ENCODE data around the gene CD6. TPM values are rescaled to one million over a fixed set of nuclear protein-coding genes. Genes with fewer than 3 reads are reported as not detected.

Gene CD6
- polyA plus RNA-seq, 1 donor: 1.3 TPM

DNA sequence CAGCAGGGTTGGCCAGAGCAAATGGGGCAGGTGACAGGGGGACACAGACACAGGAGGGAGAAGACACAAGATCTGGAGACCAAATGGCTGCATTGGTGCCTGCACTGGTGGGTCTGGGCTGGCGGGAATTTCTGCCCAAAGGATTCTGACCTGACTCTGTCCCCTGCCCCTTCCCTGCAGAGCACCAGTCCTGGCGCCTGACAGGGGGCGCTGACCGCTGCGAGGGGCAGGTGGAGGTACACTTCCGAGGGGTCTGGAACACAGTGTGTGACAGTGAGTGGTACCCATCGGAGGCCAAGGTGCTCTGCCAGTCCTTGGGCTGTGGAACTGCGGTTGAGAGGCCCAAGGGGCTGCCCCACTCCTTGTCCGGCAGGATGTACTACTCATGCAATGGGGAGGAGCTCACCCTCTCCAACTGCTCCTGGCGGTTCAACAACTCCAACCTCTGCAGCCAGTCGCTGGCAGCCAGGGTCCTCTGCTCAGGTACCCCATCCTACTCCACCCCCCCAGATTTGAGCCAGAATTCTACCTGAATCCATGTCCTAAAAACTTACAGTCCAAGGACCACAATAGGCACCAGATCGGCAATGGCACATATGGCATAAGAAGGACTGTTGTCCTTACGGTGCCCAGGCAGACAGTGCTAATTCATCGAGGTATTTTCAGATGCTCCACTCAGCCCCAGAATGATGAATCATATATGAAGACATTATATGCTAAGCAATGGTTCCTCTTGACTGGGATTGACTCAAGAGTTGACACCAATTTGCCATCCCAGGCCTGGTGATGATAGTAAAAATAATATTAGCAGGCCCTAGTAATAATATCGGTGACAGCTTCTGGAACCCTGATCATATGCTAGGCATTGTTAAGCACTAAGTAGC lies 38.2 kb downstream of the CD6 start:
- Histone ChIP-seq H3K36me3 (ENCODE audit: control insufficient read depth, insufficient read depth, low read length) (no peaks in the 10 kb centered on the region), H3K27me3 (ENCODE audit: control insufficient read depth, insufficient read depth, low read length) (peaks cover 32% of the 10 kb centered on the region), H3K9me3 (ENCODE audit: control insufficient read depth, low read depth, low read length) (peaks cover 5% of the 10 kb centered on the region), H3K4me3 (ENCODE audit: low read length) (no peak overlapping the region), H3K27ac (ENCODE audit: low read length) (no peak overlapping the region), H3K4me1 (ENCODE audit: control insufficient read depth, insufficient read depth, low read length) (peaks cover 12% of the 10 kb centered on the region)
- WGBS (ENCODE audit: insufficient coverage, low lambda C conversion rate): no CpG with 5 or more reads among the region's 15 CpGs
- DNase-seq: no peak

DNA sequence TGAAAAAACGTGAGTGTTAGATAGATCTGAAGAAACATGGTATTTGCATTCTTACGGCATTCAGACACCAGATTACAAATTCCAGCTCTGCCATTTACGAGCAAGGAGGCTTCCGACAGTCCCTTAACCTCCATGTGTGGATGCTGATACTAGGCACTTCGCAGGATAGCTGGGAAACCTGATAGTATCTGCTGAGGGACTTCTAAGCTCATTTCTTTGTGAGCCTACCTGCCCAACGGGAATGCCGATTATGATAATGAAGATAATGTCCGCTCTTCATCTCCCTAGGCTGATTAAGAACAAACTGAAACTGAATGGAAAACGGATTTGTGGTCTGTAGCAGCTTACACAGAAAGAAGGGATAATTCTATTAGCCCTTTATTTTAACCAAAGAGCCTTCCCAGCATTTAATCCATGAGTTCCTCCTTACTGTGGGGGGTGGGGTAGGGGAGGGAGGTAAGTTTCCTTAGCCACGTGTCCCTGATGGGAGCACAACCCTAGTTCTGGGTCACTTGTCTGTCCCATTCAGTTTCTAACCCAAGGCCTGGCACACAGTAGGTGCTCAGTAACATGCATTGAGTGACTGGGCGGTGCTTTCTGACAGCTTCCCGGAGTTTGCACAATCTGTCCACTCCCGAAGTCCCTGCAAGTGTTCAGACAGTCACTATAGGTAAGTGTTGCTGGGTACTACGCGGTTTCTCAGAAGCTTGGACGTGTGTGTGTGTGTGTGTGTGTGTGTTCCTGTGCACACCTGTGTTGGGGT lies 39.2 kb downstream of the CD6 start:
- Histone ChIP-seq H3K4me1 (ENCODE audit: control insufficient read depth, insufficient read depth, low read length) (peaks cover 12% of the 10 kb centered on the region), H3K27ac (ENCODE audit: low read length) (no peak overlapping the region), H3K36me3 (ENCODE audit: control insufficient read depth, insufficient read depth, low read length) (no peaks in the 10 kb centered on the region), H3K9me3 (ENCODE audit: control insufficient read depth, low read depth, low read length) (peaks cover 5% of the 10 kb centered on the region), H3K27me3 (ENCODE audit: control insufficient read depth, insufficient read depth, low read length) (peaks cover 32% of the 10 kb centered on the region), H3K4me3 (ENCODE audit: low read length) (no peak overlapping the region)
- DNase-seq: no peak
- 83% methylated on average over 1 of the region's 16 CpGs for WGBS (ENCODE audit: insufficient coverage, low lambda C conversion rate)

DNA sequence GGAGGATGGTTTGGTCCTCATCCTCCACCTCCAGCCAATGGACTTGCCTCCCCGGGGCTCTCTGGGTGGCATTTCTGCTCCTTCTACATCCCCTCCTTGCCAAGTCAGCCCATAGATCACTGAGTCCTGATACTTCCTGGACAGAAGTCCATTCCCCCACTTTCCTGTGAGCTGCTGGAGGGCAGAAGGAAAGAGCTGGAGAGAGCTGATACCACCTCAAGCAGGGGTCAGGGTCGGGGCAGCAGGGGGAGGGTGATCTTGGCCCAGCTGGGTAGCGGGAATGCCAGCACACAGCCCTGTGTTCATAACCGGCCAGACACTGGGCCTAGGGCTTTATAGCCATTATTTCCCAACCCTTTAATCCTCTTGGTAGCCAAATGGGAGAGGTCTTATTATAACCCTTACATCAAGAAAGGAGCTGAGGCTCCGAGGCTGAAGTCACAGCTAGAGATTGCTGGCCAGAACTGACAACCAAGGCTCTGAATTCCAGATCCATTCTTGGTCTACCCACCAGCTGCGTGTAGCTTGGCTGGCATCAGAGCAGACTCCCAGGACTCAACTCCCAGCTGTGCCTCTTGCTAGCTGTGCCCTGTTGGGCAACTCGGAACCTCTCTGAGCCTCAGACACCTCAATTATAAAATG lies 39.9 kb downstream of the CD6 start:
- WGBS (ENCODE audit: insufficient coverage, low lambda C conversion rate): no CpG with 5 or more reads among the region's 7 CpGs
- no peak overlapping the region for H3K27ac ChIP-seq (ENCODE audit: low read length)
- H3K27me3 ChIP-seq (ENCODE audit: control insufficient read depth, insufficient read depth, low read length): peaks cover 30% of the 10 kb centered on the region
- peaks cover 12% of the 10 kb centered on the region for H3K4me1 ChIP-seq (ENCODE audit: control insufficient read depth, insufficient read depth, low read length)
- no peak overlapping the region for H3K4me3 ChIP-seq (ENCODE audit: low read length)
- H3K9me3 ChIP-seq (ENCODE audit: control insufficient read depth, low read depth, low read length): peaks cover 5% of the 10 kb centered on the region
- no peaks in the 10 kb centered on the region for H3K36me3 ChIP-seq (ENCODE audit: control insufficient read depth, insufficient read depth, low read length)
- no peak for DNase-seq

- H3K36me3 ChIP-seq (ENCODE audit: control insufficient read depth, insufficient read depth, low read length): no peaks in the 10 kb centered on the region
- no peak for DNase-seq
- peaks cover 5% of the 10 kb centered on the region for H3K9me3 ChIP-seq (ENCODE audit: control insufficient read depth, low read depth, low read length)
- no CpG with 5 or more reads among the region's 12 CpGs for WGBS (ENCODE audit: insufficient coverage, low lambda C conversion rate)
- peaks cover 10% of the 10 kb centered on the region for H3K4me1 ChIP-seq (ENCODE audit: control insufficient read depth, insufficient read depth, low read length)
- H3K27me3 ChIP-seq (ENCODE audit: control insufficient read depth, insufficient read depth, low read length): peaks cover 22% of the 10 kb centered on the region
- H3K27ac ChIP-seq (ENCODE audit: low read length): no peak overlapping the region
- H3K4me3 ChIP-seq (ENCODE audit: low read length): no peak overlapping the region
These were observed 40.7 kb downstream of the CD6 start for GRCh38 chr11:61011950-61012736.

DNA sequence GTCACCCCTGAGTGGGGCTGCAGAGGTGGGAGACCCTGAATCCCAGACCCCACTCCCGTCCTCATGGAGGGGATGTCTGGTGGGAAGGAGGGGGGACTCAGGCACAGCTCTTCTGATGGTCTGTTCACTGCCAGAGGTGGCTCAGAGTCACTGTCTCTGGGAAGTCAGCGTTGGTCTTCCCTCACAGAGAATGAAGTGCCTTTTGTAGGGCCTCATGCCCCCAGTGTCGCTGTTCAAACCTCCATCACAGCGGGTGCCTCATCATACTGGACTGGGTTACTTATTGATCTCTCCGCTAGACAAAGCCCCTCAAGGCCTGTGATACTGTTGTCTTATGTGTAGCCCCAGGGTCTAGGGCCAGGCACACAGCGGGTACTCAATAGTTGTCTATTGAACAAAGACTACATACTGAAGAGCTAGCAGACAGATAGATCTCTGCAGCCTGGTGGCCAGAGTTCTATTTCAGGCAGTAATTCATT lies 41.3 kb downstream of the CD6 start:
- H3K4me1 ChIP-seq (ENCODE audit: control insufficient read depth, insufficient read depth, low read length): peaks cover 7% of the 10 kb centered on the region
- no peaks in the 10 kb centered on the region for H3K36me3 ChIP-seq (ENCODE audit: control insufficient read depth, insufficient read depth, low read length)
- peaks cover 21% of the 10 kb centered on the region for H3K27me3 ChIP-seq (ENCODE audit: control insufficient read depth, insufficient read depth, low read length)
- no CpG with 5 or more reads among the region's 6 CpGs for WGBS (ENCODE audit: insufficient coverage, low lambda C conversion rate)
- no peak overlapping the region for H3K27ac ChIP-seq (ENCODE audit: low read length)
- DNase-seq: no peak
- H3K9me3 ChIP-seq (ENCODE audit: control insufficient read depth, low read depth, low read length): peaks cover 5% of the 10 kb centered on the region
- H3K4me3 ChIP-seq (ENCODE audit: low read length): no peak overlapping the region

GRCh38 chr11:61018059-61018458 lies 46.6 kb downstream of the CD6 start:
- peaks cover 24% of the 10 kb centered on the region for H3K27me3 ChIP-seq (ENCODE audit: control insufficient read depth, insufficient read depth, low read length)
- no peak for DNase-seq
- no CpG with 5 or more reads among the region's 7 CpGs for WGBS (ENCODE audit: insufficient coverage, low lambda C conversion rate)
- H3K4me3 ChIP-seq (ENCODE audit: low read length): no peak overlapping the region
- no peaks in the 10 kb centered on the region for H3K4me1 ChIP-seq (ENCODE audit: control insufficient read depth, insufficient read depth, low read length)
- no peaks in the 10 kb centered on the region for H3K9me3 ChIP-seq (ENCODE audit: control insufficient read depth, low read depth, low read length)
- no peaks in the 10 kb centered on the region for H3K36me3 ChIP-seq (ENCODE audit: control insufficient read depth, insufficient read depth, low read length)
- H3K27ac ChIP-seq (ENCODE audit: low read length): no peak overlapping the region

DNA sequence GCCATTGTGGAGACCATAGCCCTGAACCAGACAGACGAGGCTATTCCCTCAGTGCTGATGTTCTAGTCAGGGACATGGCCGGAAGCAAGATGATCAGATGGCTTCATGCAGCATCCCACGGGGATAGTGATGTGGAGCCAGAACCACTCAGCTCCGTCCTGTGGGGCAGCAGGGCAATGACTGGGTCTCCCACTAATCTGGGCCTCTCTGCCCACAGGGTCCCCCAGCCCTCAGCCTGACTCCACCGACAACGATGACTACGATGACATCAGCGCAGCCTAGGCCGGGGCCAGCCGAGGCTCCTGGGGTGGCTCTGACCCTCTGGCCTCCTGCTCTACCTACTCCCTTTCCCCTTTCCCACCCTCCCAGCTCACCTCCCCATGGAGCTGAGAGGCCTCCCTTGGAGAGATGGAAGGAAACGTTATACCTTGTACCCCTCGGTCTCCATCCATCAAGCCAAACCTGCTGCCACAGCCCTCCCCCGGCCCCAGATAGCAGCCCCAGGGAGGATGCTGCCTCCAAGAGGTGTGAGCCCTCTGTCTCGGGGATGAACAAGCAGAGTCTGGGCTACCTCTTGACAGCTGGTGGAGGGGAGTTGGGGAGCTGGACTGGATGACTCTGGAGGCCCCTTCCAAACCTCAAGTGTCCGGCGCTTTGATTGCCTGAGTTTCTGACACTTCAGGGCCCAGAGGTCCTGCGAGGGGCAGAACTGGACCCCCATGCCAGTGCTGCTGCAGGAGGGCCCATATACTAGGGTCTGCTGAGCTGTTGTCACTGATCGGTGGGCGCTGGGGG lies 47.8 kb downstream of the CD6 start:
- Histone ChIP-seq H3K27ac (ENCODE audit: low read length) (no peak overlapping the region), H3K27me3 (ENCODE audit: control insufficient read depth, insufficient read depth, low read length) (peaks cover 34% of the 10 kb centered on the region), H3K4me1 (ENCODE audit: control insufficient read depth, insufficient read depth, low read length) (no peaks in the 10 kb centered on the region), H3K4me3 (ENCODE audit: low read length) (no peak overlapping the region), H3K9me3 (ENCODE audit: control insufficient read depth, low read depth, low read length) (no peaks in the 10 kb centered on the region), H3K36me3 (ENCODE audit: control insufficient read depth, insufficient read depth, low read length) (no peaks in the 10 kb centered on the region)
- no peak for DNase-seq
- WGBS (ENCODE audit: insufficient coverage, low lambda C conversion rate): no CpG with 5 or more reads among the region's 19 CpGs

DNA sequence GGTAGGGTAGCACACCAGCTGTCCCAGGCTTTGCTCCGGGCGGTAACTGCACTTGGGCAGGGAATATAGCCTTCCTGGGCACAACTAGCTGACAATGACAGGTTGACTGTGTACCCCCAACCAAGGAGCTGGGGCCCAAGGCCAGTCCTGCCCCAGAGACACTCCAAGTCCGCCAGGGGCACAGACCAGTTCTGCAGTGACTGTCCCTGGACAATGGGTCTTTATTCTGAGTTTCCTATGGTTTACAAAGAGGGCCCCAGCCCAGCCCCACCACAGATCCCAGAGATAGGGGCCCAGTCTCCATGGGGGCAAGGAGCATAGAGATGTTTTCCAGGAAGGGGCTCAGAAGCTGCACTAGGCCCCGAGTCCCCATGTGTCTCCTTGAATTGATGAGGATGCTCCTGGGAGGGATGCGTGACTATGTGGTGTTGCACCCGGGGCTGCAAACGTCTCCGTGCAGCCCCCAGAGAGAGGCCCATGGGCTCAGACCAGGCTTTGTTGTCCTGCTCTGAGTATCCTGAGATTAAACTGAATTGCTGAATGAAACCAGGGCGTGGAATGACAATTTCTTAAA lies 48.4 kb downstream of the CD6 start:
- no peak overlapping the region for H3K4me3 ChIP-seq (ENCODE audit: low read length)
- H3K36me3 ChIP-seq (ENCODE audit: control insufficient read depth, insufficient read depth, low read length): no peaks in the 10 kb centered on the region
- no peak for DNase-seq
- no peaks in the 10 kb centered on the region for H3K4me1 ChIP-seq (ENCODE audit: control insufficient read depth, insufficient read depth, low read length)
- H3K9me3 ChIP-seq (ENCODE audit: control insufficient read depth, low read depth, low read length): no peaks in the 10 kb centered on the region
- no CpG with 5 or more reads among the region's 9 CpGs for WGBS (ENCODE audit: insufficient coverage, low lambda C conversion rate)
- H3K27me3 ChIP-seq (ENCODE audit: control insufficient read depth, insufficient read depth, low read length): peaks cover 36% of the 10 kb centered on the region
- no peak overlapping the region for H3K27ac ChIP-seq (ENCODE audit: low read length)

- no peak for DNase-seq
- Histone ChIP-seq H3K4me3 (ENCODE audit: low read length) (no peak overlapping the region), H3K36me3 (ENCODE audit: control insufficient read depth, insufficient read depth, low read length) (no peaks in the 10 kb centered on the region), H3K4me1 (ENCODE audit: control insufficient read depth, insufficient read depth, low read length) (no peaks in the 10 kb centered on the region), H3K27ac (ENCODE audit: low read length) (no peak overlapping the region), H3K27me3 (ENCODE audit: control insufficient read depth, insufficient read depth, low read length) (peaks cover 40% of the 10 kb centered on the region), H3K9me3 (ENCODE audit: control insufficient read depth, low read depth, low read length) (no peaks in the 10 kb centered on the region)
- WGBS (ENCODE audit: insufficient coverage, low lambda C conversion rate): 100% methylated on average over 1 of the region's 10 CpGs
These were observed 49.2 kb downstream of the CD6 start for GRCh38 chr11:61020551-61021235.
